Stimulated activated CD8-positive, alpha-beta memory T cell treated with anti-CD3 and anti-CD28 coated beads, Interleukin-12 subunit alpha, Interleukin-12 subunit beta, amount 100 ng/mL, for 4 hours (primary cell): ENCODE measurements around the gene IL2RA.
"Not testable (repeated sequence)": the region's sequence is repeated elsewhere in the genome, so short reads cannot be mapped to it uniquely, and the experiment has no call there.

Experiments used
- DNase-seq: peaks from one replicate; pipeline ENCODE4 v3.0.0-alpha.2; 2020; ENCODE audit warnings: low read depth

The IL2RA gene

DNA sequence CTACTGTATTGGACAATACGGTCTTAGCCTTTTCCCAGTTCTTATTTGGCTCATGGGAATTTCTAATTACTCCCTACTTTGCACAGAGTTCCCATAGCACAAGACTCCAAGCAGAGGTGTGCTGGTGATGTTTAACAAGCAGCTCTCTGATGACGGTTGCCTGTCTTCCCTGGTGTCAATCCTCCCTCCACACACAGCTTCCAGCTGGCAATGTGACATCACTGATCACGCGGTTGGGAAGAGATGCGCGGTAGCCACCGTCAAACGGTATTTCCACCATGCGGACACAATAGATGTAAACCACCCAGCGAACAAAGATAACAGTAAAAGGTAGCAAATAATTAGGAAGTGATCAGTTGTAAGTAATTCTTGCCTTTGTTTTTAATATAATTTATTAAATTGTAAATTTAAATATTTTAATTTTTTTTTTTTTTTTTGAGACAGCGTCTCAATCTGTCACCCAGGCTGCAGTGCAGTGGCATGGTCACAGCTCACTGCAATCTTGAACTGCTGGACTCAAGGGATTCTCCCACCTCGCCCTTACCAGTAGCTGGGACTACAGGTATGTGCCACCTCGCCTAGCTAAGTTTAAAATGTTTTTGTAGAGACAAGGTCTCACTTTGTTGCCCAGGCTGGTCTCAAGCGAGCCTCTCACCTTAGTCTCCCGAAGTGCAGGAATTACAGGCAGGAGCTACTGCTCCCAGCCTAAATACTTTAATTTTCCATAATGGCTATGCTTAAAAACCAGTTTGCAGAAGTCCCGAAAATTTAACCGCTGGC is 48.6 kb downstream of the IL2RA start:
- no peak for DNase-seq

DNA sequence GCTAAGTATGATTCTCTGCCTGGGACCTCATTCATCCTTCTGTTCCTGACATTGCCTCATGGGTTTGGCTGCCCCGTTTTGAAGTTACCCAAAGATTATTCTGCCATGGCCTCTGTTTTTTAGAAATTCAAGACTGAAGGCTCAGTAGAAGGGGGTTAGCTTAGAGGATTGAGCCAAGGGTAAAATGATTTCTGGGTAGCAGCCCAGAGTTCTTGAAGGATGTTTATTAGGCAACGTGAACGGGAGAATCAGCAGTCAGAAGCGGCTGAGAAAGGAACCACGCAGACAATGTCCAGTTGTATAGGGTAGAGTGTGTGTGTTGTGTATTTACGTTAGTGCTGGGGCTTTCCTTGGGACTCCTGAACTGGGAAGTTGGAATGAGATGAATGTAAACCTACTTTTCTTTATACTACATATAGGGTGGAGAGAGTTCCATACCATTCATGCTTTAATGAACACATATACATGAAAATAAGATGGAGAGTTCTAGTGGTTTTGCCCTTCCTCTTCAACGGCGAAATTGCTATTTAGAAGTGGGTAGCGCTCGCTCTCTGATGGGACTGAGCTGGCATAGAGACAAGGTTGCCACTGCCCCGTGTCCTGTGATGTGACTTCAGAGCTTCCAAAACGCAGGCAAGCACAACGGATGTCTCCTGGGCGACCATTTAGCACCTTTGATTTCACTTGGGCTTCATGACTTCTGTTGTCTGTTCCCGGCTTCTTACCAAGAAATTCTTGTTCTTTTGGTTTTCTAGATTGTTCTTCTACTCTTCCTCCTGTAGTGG is 49.9 kb downstream of the IL2RA start:
- DNase-seq: no peak

DNA sequence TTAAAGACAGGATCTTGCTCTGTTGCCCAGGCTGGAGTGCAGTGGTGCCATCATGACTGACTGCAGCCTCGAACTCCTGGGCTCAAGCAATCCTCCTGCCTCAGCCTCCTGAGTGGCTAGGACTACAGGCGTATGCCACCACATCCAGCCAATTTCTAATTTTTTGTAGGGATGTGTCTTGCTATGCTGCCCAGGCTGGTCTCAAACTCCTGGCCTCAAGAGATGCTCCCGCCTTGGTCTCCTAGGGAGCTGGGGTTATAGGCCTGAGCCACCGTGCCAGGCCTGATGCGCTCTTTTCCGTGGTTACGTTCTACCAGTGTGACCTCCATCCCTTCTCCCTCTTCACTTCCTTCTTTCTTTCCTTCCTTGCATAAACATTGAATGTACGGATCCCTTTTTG is 50.6 kb downstream of the IL2RA start:
- DNase-seq: no peak

DNA sequence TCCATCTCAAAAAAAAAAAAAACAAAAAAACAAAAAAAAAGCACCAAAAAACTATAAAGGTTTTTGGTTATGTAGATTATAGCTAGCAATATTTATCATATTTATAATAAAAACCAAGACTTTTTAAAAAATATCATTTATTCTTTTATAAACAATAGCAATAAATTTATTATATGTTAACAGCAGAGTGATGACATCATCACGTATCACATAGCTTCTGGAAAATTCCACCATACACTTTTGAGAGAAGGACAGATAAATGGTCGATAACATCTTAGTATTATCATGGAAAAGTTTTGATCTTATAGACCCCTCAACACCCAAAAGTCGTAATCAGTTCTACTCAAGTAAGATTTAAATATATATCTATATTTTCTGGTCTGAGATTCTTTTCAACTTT is 51.6 kb downstream of the IL2RA start:
- DNase-seq: no peak

DNA sequence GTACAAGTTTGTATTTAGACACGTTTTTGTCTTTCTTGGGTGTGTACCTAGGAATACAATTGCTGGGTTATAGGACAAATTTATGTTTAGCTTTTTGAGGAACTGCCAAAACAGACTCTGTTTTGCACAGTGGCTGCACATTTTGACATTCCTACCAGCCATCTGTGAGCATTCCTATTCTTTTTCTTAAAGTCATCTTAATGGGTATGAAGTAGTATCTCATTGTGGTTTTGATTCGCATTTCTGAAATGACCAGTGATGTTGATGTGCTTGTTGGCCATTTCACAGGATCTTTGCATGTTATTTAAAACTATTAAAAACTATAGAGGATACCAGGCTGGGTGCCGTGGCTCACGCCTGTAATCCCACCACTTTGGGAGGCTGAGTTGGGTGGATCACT is 52.2 kb downstream of the IL2RA start:
- DNase-seq: no peak

DNA sequence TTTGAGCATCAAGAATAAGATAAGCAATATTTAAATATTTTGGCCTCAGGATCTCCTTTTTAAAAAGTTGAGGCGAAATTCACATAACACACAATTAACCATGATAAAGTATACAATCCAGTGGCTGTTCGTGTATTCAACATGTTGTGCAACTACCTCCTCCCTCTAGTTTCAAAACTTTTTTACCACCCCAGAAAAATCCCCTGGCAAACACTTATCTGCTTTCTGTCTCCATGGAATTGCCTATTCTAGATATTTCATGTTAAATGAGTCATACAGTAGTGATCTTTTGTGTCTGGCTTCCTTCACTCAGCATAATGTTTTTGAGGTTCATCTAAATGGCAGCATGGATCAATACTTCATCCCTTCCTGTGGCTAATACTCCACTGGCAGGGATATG is 53.0 kb downstream of the IL2RA start:
- DNase-seq: no peak

DNA sequence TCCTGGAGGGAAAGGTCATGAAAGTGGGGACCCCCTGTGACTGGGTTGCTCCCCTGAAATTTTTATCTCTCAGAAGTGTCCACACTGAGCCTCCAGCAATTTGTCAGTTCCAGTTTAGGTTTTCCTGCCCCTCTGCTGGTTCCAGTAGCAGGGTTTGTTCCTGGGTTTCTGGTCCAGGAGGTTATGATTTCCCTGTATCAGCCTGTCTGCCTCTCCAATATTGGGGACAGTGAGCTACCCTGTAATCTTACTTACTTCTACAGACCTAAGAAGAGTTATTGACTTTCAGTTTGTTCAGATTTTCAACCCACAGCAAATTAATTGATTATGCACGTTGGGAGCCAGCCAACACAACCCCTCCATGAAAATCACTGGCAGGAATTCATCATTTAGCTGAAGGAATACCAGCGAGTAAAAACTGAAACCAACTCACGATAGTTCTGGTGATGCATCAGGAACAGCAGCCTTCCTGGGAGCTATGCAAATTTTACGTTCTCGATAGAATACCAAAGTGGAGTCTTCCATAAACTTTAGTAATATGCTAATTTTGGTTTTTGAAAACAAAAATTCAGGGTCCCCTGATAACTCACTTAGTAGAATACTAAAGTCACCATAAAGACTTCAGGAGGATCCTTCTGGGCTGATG is 53.5 kb downstream of the IL2RA start:
- no peak for DNase-seq

DNA sequence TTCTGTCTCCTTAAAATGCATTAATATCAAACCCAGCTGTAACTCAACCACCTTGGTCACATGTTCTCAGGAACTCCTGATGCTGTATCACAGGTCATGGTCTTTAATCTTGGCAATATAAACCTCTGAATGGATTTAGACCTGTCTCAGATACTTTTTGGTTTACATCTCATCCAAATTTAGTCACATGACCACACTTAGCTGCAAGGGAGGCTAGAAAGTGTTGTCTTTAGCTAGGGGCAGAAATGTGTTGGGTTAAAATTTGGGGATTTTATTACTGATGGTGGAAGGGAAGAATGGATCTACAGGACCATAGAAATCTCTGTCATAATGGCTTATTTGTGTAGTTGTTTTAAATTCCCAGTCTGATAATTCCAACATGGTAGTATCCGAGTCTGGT is 55.2 kb downstream of the IL2RA start:
- DNase-seq: no peak

DNA sequence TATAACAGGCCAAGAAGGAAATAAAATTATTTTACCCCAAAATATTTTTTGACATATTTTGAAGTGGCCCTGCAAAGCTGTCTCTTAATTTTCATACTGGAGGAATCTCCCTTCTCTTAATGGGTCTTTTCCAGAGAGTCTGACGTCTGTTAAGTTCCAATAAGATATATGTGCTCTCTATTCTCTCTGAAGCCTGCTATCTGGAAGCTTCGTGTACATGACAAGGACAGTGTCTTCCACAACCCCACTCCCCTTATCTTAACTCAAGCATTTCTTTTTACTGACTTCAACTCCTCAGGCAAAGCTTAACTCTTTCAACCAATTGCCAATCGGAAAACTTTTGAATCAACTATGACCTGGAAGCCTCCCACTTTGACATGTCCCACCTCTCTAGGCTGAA is 55.6 kb downstream of the IL2RA start:
- no peak for DNase-seq

DNA sequence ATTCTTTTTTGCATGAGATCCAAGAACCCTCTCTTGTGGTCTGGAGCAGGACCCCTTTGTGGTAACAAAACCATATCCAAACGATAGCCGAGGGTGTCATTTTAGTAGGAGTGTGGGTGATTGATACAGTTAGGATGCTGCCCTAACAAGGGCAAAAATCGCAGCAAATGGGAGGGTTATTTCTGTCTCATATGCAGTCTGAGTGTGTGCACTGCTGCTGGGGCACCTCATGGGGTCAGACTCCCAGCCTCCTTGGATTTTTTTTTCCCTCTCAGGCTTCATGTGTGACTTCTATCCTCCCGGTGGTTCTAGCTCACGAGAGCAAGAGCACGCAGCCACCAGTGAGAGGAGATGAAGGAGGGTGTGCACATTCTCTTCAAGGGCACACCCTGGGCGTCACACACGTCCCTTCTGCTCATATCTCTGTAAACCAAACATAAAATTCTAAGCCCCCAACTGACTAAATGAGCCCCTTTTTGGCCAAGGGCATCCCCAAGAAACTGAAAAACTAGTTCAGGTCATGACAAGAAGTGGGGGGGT is 56.2 kb downstream of the IL2RA start:
- no peak for DNase-seq

DNA sequence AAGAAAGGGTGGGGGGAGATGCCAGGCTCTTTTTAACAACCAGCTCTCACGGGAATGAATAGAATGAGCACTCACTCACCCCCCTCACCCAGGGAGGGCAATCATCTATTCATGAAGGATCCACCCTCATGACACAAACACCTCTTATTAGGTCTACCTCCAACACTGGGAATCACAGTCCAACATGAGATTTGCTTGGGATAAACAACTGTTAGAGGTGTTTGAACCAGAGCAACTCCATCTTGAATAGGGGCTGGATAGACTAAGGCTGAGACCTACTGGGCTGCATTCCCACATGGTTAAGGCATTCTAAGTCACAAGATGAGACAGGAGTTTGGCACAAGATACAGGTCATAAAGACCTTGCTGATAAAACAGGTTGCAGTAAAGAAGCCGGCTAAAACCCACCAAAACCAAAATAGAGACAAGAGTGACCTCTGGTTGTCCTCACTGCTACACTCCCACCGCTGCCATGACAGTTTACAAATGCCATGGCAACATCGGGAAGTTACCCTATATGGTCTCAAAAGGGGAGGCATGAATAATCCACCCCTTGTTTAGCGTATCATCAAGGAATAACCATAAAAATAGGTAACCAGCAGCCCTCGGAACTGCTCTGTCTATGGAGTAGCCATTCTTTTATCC is 56.9 kb downstream of the IL2RA start:
- not testable (repeated sequence) for DNase-seq

DNA sequence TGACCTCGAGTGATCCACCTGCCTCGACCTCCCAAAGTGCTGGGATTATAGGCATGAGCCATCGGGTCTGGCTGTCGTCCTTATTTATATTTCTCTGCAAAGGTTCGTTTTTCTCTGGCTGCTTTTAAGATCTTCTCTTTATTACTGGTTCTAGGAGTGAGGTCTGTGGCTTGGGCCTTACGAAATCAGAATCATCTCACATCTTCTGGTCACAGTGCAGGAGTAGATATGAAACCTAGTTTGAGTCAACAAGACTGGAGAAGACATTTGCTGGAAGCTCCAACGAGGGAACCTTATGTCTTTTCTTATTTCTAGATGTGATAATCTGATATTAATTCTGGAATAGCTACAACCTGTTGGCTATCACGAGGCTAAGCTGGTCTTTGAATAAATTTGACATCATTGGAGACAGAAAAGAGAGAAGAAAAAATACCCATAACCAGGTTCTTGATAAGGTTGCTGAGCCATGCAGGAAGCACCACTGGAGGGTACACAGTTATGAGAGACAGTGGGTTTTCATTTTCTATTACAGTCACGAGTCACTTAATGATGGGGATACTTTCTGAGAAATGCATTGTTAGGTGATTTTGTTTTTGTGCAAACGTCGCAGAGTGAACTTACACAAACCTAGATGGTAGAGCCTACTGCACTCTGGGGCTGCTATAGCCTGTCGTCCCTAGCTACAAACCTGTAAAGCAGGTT is 59.2 kb downstream of the IL2RA start:
- no peak for DNase-seq

DNA sequence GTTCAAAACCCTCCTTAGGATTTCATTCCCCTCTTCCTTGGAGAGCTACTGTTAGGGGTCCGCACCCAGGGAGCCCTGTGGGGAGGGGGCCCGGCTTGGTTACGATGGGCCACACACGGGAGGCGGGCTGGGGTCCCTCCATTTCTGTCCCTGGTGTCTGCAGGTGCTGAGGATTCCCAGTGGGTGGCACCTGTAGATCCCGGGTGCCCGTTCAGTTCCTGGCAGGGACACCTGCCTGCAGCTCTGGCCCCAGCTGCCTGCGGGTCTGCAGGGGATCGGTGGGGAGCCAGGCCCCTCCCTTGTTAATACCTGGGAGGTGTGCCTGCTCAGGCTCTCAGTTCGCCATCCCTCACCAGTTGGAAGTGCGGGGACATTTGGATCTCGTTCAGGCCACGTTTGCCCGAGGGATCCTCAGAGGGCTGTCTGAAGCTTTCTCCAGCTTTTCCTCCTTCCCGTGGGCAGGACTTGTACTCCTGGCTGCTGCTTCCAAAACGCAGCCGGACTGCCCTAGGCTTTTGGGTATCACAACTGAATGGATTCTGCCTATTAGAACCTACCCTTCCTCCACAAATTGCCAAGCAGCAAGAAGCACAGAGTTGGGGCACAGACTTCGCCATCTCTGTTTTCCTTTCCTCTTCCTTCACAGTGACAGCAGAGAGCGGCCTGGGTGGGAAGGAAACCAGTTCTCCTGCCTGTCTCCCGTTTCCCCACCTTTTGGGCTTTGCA is 62.6 kb downstream of the IL2RA start:
- no peak for DNase-seq

DNA sequence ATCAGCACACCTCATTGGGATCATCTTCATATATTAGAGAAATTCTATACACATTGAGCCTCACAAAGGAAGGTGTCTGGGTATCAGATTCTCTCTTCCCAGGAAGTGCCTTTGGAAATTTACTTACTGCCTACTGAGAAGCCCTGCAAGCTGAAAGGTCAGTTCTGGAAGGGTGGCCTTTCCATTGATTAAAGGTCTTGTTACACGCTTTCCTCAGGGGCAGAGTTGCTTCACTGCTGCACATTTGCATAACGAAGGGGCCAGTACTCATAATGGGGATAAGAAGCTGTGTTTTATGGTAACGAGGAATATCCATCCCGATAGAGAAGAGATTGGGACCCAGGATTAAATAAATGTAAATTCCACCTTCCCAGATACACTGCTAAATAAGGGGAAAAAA is 65.5 kb downstream of the IL2RA start:
- DNase-seq: no peak

DNA sequence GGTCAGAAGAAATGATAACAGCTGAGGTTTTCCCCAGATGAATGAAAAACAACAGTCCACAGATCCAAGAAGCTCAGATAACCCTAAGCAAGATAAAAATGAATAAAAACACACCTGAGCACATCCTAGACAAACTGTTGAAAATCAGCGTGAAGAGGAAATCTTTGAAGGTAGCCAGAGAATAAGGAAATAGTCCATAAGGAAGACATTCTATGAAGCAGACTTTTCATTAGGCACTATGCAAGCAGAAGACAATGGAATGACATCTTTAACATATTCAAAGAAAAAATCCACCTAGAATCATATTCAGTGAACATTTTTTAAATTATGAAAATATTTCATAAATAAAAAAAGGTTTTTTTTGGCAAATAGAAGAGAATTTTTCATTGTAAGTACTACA is 69.8 kb downstream of the IL2RA start:
- no peak for DNase-seq

DNA sequence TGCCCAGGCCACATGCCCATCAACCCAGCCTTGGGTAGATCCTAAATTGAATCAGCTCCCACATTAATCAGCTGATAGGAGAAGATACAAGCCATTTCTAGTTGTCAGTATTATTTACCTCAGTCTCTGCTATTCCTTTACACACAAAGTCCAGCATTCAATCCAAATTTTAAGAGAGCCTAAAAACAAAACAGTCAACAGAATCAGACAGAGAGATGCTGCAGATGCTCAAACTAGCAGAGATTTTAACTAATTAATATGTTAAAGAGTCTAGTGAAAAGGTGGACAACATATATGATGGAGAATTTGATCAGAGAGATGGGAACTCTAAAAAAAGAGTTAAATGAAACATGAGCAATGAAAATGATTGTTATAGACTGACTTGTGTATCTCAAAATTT is 70.5 kb downstream of the IL2RA start:
- no peak for DNase-seq

DNA sequence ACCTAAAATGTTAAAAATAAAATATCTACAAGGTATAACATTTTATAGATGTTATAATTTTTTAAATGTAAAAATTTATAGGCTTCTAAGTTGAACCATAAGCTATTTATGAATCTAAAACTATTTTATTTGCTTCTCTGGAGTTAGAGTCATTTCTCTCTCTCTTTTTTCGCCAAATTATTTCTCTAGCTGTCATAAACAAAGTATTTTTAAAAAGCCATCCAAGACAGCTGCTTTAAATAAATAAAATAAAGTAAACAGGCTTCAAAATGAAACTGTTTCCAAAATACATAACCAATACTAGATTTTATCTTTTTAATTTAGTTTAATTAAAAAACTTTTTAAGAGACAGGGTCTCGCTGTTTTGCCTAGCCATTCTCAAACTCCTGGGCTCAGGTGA is 72.4 kb downstream of the IL2RA start:
- DNase-seq: no peak

DNA sequence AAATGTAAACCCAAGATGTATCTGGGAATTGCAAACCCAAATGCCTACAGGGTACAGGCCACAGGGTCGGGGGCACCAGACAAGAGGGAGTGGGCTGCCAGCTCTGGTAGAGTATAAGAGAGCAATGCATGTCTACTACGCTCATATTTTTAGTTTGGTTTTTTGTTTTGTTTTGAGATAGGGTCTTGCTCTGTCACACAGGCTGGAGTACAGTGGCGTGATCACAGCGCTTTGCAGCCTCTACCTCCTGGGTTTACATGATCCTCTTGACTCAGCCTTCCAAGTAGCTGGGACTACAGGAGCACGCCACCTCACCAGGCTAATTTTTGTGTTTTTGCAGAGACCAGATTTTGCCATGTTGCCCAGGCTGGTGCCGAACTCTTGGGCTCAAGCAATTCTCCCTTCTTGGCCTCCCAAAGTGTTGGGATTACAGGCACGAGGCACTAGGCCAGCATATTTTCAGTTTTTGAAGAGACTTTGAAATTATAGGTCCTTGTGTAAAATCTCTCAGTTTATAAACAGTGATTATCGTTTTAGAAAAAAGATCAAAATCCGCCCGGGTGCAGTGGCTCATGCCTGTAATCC is 73.7 kb downstream of the IL2RA start:
- DNase-seq: no peak

DNA sequence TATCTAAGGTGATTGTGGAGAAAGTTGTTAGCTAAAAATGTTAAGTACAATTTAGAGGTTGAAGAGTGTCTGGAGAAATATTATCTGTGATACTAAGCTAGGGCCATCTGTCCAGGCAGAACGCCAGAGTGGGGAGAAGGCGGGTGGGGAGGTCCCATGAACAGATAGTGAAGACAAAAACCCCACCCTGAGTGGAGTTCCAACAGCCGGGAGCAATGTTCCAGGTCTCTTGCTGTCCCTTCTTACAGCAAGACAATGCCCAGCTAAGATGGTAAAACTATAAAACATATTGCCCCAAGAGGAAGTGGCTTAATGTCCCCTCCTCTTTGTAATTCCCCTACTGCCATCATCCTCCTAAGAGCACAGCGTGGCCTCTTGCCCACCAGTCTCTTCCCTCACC is 74.4 kb downstream of the IL2RA start:
- DNase-seq: no peak

DNA sequence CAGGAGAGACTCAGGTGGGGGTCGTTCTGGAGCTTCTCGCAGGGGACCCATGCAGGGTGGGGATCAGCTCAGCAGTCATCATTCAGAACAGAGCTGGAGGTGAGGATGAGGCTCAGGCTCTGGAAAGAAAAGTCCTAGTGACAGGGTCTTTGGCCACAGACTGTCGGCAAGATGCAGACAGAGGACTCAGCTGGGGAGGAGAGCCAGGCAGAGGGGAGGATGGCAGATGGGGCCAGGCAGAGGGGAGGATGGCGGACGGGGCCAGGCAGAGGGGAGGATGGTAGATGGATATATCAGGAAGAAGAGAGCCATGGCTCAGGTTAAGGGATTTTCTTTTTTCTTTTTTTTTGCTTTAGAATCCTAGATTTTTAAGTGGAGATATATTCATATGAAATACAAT is 77.1 kb downstream of the IL2RA start:
- no peak for DNase-seq

DNA sequence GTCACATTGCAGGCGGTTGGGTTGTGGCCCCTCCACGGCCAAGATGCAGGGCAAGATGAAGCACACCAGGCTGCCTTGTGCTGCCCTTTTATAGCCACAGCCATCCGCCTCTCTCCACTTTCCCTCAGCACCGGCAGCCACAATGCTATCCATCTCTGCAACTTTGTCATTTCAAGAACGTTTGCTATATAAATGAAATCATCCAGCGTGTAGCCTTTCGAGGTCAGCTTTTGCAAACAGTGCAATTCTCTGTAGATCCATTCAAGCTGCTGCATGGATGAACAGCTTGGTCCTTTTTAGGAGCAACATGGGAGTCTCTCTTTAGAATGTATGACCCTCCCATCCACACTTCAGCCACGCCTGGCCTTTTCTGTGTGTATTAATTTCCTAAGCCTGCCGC is 78.4 kb downstream of the IL2RA start:
- DNase-seq: no peak
